HG03354 (cell line): Measurements from ENCODE around the gene CD24.
"Not testable (repeated sequence)": the region's sequence is repeated elsewhere in the genome, so short reads cannot be mapped to it uniquely, and the experiment has no call there.

Experiments
- ATAC-seq: cut with Tn5 transposase; IDR thresholded peaks from one replicate; pipeline ENCODE4 v1.9.1; 2021; ENCODE audit warnings: mild to moderate bottlenecking; ENCODE audit not compliant: unreplicated experiment, poor library complexity, severe bottlenecking

CD24 gene, protein sequence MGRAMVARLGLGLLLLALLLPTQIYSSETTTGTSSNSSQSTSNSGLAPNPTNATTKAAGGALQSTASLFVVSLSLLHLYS

GRCh38 chr6:106974336-106974998, at the start of gene CD24:
CD24 (minus strand) TSS chr6:106974729; CDS start chr6:106974646, 83 bp downstream.
- ATAC-seq = peak; percentile 31

DNA sequence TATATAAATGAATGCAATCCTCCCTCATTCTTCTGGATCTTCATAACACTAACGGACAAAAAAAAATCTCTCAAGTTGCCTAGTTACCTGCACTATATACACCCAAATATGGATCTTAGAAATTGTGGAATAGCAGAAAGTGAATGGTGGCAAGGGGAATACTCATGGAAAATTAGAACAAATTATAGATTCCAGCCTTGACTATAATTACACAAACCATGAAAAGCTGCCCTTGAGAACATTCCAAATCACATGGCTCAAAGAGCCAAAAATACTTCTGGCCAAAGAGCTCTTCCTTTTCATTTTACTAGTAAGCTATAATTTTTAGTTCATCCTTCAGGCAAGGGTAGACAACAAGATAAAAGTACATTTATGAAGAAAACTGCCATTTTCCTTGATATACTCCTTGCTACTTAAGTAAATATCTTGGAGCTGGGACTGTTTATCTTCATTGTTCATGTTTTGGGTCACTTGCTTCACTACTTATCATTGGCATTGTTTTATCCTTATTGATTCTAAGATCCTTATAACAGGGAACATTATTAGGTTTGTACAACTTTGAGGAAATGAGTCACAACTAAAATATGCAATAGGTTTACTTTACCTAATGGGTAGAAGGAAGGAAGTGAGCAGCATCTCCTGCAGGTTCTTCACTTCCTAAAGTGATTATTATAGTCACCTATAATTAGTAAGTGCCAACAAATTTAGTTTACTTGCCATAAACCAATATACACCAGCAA, 47.1 kb upstream of the CD24 start:
- ATAC-seq = no peak

GRCh38 chr6:107020239-107020638, 45.7 kb upstream of the CD24 start:
- no peak for ATAC-seq

DNA sequence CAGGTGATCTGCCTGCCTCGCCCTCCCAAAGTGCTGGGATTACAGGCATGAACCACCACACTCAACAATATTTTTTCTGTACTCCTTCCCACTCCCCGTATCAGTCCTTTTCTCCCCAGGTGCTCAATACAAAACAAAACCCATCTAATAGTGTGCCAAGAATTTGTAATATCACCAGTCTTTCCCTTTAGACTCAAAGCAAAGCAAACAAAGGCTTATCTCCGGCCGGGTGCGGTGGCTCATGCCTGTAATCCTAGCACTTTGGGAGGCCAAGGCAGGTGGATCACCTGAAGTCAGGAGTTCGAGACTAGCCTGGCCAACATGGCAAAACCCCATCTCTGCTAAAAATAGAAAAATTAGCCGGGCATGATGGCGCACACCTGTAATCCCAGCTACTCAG, 45.1 kb upstream of the CD24 start:
- not testable (repeated sequence) for ATAC-seq

- no peak for ATAC-seq
These were observed 44.5 kb upstream of the CD24 start for GRCh38 chr6:107019047-107019446.

GRCh38 chr6:107009499-107009898, 35.0 kb upstream of the CD24 start:
- ATAC-seq = no peak

DNA sequence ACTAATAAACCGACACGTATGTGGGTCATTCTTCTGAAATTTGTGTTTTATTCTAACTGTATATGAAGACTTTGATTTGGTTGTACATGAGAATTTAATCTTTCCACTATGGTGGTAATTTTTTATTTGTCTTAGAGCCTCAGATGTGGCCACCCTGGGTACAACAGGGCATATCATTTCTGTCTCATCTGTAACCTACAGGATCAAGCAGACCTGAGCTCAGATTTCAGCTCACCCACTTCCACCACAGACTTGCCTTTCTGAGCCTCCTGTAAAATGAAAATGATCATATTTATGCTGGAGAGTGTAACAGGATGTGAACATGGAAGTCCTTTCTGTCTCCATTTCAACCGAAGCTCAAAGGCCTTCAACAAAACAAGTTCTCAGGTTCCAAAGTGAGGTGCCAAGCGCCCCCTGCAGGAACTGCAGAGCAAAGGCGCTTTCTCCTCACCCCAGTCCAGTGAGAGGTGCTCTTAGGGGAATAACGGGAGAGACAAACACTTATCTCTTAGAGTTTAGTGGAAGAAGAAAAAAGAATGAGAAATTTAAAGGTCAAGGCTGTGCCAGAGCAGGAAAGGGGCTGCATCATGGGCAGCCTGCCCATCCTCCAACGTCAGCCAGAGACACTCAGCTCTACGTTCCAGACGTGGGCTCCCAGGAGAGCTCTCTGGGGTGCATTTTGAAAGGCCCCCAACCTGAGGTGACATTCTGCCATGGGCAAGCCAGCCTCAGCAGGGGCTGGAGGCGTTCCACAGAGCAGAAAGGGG, 23.0 kb upstream of the CD24 start:
- ATAC-seq = peak; percentile 52

DNA sequence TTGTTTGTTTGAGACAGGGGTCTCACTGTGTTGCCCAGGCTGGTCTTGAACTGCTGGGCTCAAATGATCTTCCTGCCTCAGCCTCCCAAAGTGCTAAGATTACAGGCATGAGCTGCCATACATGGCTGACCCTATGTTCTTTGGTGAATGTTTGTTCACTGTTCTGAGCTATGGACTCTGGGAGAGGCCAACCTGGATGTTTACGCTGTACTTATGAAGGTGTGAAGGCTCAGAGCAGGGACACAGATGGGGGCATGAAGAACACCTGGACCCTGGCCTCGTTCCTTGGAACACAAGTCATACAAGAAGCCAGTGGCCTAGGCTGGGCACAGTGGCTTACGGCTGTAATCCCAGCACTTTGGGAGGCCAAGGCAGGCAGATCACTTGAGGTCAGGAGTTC, 21.1 kb upstream of the CD24 start:
- no peak for ATAC-seq

- ATAC-seq = not testable (repeated sequence)
These were observed 15.2 kb upstream of the CD24 start for GRCh38 chr6:106989737-106990136.

DNA sequence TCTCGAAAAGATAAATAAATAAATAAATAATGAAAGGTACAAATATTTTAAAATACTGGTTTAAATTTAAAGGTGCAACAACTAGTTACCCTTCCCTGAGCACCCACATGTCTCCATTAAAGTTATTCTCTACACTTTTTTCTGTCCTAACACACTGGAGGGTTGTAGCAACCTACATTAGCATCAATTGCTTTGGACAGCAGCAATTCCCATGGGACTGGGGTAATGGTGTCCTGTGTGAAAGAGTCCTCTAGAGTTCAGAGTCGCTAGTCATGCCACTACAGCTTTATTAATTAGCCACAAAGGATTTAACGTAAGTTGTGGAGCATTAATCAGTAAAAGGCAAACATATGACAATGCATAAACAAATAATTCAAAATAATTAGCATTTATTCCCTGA, 14.1 kb upstream of the CD24 start:
- ATAC-seq = no peak

- no peak for ATAC-seq
These were observed 7.4 kb upstream of the CD24 start for GRCh38 chr6:106981926-106982325.

- ATAC-seq = no peak
These were observed 6.4 kb upstream of the CD24 start for GRCh38 chr6:106980926-106981325.

DNA sequence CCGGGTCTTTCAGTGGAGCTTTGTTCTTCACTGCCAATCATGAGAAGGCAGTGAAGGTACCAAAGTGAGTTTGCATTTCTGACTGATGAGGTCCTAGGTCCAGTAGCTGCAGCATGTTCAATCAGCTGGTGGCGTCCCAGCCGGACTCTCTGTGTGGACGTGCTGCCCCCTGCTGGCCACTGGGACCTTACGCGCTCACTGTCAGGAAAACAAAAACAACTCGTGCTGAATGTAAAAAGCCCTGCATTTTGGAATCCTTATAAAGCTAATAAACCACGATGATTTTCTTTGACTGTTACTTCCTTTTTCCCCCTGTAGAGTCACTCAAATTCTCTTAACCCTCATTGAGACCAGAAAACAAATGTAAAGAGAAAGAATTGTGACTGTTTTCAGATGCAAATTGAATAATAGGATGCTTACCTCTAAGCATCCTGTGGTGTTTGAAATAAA, 4.9 kb upstream of the CD24 start:
- ATAC-seq = peak; percentile 65

DNA sequence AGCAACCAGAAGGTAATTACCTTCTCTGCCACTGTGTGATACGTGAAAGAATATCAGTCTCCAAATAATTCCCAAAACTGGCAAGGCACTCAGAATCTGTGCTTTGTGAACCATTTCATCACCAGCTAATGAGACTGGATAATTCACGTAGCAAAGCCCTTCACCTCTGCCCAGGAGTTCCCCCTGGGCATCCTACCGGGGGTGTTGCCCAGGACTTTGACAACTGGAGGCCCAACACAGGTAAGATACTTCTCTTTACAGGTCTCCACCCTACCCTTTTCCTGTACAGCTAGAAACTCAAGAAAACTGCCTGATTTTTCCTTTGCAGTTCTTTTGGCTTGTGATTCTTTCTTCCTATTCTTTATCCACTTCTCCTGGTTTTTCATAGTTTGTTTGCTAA, 2.7 kb upstream of the CD24 start:
- ATAC-seq = no peak

- no peak for ATAC-seq
These were observed 1.7 kb upstream of the CD24 start for GRCh38 chr6:106976270-106976669.

GRCh38 chr6:106975738-106976064, 1.2 kb upstream of the CD24 start:
- no peak for ATAC-seq

GRCh38 chr6:106974999-106975737, 639 bp upstream of the CD24 start:
- ATAC-seq = peak; percentile 65

- ATAC-seq = no peak
These were observed 643 bp downstream of the CD24 start for GRCh38 chr6:106973836-106974335.

DNA sequence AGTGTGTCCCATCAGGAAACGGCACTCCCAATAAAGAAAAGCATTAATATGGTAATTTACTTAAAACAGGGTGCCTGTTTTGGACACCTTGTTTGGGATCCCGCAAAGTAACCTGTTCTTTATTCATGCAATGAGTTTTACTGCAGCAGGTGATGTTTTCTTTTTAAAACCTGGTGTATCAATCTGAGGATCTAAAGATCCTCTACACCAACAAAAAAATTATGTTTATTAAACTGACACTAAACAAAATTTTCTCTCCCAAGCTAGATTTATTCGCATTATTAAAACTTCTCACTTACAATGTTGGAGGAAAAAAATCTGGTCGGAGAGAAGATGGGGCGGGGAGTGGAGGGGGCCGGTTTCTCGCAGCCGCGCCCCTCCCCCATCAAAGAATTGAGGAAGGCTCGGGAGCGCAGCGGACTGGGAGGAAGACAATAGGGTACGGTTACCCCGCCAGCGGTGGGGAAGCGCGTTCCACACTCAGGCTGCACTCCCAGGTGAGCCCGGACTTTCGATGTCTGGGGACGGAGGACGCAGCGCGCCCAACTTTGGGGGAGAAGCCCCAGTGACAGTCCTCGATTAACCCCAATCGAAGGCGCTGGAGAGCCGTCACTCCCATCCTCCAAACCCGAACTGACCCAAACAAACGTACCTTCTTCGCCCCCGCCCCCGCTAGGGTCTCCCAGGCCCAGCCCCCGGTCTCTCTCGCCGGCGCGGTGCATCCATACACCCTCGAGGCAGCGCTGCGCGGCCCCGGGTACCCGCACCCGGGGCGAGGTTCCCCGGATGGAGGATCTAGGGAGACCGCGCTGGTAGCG, 1.3 kb downstream of the CD24 start:
- ATAC-seq = no peak
